SH-SY5Y (cell line): ENCODE data around the gene POLR3F.

Experiments
- GATA2 ChIP-seq: IDR thresholded peaks from 2 replicates; pipeline ENCODE4 v1.6.1; 2011; ENCODE audit warnings: mild to moderate bottlenecking, low read depth, low read length
- GATA3 ChIP-seq: IDR thresholded peaks from 2 replicates; pipeline ENCODE4 v1.6.1; 2011; ENCODE audit warnings: low read depth, mild to moderate bottlenecking, low read length, moderate library complexity

DNA sequence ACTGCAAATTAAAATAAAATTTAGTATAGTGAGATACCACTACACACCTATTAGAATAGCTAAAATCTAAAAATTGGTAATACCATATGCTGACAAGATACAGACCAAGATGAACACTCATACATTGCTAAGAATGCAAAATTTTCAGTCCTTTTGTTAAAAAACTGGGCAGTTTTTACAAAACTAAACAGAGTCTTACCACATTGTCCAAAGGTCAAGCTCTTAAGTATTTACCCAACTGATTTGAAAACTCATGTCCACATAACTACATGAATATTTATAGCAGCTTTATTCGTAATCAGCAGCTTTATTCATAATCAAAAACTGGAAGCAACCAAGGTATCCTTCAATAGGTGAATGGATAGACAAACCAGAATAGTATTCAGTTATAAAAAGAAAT, 10.0 kb downstream of the POLR3F start:
- TF ChIP-seq GATA2, result no peak
- no peak for TF ChIP-seq GATA3
